Measurements from ENCODE around the gene HTR5A. TPM values are rescaled to one million over a fixed set of nuclear protein-coding genes. Genes with fewer than 3 reads are reported as not detected.
A peak's percentile ranks its signal among the peaks of the same experiment; 100 is the strongest.
"Not testable (repeated sequence)": the region's sequence is repeated elsewhere in the genome, so short reads cannot be mapped to it uniquely, and the experiment has no call there.

Gene HTR5A
- 0.62 TPM for total RNA-seq

DNA sequence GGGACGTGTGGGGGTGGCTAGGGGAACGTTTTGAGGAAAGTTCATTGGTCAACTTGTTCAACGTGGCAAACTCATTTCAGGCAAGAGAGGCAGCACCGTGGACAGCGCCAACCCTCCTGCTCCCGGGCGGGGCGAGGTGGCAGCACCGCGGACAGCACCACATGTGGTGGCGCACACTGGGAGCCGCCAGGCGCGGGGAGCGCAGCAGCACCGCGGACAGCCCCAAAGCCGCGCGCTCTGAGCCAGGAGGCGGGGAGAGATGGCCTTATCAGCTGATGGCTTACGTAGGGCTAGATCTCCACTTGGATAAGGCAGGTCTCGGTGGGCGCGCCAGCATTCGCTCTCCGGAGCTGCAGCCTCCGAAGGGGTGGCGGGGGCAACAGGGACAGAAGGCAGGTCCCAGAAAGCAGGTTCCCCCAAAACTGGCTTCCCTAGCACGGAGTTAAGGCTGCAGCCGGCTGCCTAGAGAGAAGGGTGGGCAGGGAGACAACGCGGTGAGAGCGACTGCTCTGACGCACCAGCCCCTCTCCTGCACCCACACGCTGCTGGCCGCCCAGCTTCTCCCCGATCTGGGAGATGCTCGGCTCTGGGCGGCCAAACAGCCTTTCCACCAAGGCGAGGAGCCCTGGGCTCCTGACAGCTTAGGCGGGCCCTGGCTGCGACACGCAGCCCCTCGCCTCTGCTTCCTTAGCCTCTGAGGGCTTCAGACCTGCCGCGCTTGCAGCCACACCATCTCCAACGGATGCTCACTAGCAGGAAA is at the start of gene HTR5A:
Gene HTR5A, plus strand, starts transcription at position 333 of the 760 bp plus-strand sequence. CDS start 576 bp downstream, outside the sequence.
- DNase-seq, result peak; percentile 69

DNA sequence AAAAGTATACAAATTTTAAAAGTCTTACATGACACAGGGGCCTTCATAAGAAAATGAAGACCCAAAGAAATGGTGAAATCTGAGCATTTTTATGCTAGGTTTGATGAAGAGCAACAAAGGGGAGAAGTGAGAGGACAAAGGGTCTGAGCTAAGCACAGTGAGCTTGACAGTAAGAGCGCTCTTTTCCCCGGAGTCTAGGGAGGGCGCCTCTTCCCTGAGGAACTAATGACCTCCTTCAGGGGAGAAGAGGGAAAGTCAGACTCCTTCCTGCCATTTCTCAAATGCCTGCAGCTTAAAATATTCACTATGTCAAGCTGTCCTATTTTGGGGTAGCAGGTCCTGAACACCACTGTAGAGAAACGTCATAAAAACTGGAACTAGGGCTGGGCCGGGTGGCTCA is 49.1 kb upstream of the HTR5A start:
- no peak for DNase-seq

DNA sequence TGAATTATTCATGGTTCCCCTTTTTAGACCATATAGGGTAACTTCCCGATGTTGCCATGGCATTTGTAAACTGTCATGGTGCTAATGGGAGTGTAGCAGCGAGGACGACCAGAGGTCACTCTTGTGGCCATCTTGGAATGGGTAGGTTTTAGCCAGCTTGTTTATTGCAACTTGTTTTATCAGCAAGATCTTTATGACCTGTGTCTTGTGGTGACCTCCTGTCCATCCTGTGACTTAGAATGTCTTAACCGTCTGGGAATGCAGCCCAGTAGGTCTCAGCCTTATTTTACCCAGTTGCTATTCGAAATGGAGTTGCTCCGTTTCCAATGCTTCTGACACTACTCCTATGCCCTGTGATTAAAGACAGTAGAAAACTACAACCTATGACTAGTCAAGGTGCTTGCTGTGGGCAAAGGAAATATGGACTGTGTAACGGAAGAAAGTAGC is 48.4 kb upstream of the HTR5A start:
- no peak for DNase-seq

DNA sequence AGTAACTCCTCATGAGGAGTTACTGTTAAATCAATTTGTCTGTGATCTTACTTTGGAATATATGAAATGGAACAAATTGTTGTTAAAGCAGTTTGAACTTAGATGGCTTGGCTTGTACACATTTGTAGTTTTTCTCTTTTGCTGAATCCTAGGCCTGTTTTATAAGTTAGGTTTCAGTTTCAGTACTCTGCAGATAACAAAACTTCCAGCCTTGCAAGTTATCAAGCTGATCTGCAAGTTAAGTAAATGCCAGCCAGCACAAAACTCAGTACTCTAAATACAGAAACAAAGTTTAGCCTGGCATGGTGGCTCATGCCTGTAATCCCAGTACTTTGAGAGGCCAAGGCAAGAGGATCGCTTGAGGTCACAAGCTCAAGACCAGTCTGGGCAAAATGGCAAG is 42.2 kb upstream of the HTR5A start:
- DNase-seq, result no peak

DNA sequence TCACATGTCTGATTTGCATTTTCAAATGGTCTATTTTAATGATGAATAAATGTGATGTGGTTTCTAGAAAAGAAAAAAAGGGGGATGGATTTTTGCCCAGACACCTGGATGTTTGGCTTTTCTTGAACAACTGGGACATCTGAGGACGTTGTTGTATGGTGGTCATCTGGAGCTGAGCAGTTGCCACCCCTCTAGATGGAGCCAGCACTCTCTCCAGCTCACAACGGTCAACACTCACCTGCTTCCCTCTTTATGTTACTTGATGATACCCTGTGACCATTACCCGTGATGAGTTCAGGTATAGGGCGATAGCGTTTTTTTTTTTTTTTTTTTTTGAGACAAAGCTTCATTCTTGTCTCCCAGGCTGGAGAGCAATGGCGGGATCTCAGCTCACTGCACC is 37.1 kb upstream of the HTR5A start:
- DNase-seq, result no peak

DNA sequence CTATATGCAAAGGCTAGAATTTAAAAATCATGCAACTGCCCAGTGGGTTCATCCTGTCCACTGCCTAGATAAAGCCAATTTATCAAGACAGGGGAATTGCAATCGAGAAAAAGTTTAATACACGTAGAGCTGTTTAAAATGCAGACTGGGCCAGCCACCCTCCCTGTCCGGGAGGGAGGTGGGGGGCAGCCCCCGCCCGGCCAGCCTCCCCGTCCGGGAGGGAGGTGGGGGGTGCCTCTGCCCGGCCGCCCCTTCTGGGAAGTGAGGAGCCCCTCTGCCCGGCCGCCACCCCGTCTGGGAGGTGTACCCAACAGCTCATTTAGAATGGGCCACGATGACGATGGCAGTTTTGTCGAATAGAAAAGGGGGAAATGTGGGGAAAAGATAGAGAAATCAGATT is 35.6 kb upstream of the HTR5A start:
- DNase-seq, result not testable (repeated sequence)

DNA sequence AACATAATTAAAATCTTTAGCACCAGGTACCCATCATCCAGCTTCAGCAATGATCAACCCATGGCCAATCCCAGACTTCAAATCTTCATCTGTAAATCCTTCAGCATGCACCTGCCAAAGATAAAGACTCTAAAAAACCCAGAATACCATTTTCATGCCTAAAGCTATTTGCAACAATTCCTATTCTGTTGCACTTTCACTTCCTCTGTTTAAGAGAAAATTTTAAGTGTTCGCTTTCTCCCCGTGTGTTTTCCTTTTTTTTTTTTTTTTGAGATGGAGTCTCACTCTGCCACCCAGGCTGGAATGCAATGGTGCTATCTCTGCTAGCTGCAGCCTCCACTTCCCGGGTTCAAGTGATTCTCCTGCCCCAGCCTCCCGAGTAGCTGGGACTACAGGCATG is 31.8 kb upstream of the HTR5A start:
- DNase-seq, result no peak

GRCh38 chr7:155043756-155044155 is 26.4 kb upstream of the HTR5A start:
- DNase-seq, result no peak

DNA sequence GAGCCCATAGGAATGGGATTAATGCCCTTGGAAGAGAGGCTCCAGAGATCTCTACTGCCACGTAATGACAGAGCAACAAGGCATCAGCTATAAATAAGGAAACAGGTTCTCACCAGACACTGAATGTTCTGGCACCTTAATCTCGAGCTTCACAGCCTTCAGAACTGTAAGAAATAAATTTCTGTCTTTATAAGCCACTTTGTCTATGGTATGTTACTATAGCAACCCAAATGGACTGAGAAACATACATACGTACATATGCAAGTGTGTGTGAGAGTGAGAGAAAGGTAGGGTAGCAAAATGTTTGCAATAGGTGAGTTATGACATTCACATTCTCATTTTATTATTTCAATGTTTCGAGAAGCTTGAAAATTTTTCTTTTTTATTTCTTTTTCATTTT is 22.1 kb upstream of the HTR5A start:
- no peak for DNase-seq

GRCh38 chr7:155051355-155051754 is 18.8 kb upstream of the HTR5A start:
- DNase-seq, result no peak

DNA sequence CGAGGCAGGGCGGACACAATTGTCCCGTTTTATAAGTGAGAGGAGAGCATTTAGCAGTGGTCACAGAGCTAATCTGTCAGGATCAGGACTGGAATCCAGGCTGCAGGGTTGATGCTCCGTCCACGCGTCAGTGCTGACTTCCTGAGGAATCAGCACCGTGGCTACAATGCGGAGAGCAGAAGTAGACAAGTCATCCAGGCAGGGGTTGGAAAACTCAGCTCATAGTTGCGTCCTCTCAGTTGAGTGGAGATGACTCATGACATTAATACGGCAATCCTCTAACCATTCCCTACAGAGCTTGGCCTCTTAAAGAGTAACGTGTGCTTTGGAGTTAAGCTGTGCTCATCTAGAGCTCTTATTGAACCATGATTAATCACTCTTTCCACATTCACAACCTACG is 17.1 kb upstream of the HTR5A start:
- DNase-seq, result no peak

DNA sequence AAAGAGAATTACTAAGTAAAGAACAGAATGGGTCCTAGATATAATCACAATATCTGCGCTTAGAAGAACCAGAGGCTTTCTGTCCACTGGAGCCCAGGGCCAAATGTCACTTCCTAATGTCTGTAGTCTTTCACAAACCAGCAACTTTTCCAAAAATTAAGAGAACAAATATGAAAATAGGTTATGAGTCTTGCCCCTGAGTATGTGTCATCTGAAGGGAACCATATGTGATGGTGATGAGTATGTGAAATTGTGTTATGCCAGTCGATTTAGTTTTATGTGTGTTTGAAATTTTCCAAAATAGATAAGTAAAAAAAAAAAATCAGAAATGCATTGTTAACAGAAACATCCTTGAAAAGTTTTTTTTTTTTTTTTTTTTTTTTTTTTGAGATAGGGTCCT is 15.4 kb upstream of the HTR5A start:
- DNase-seq, result no peak

GRCh38 chr7:155057076-155057475 is 13.0 kb upstream of the HTR5A start:
- no peak for DNase-seq

DNA sequence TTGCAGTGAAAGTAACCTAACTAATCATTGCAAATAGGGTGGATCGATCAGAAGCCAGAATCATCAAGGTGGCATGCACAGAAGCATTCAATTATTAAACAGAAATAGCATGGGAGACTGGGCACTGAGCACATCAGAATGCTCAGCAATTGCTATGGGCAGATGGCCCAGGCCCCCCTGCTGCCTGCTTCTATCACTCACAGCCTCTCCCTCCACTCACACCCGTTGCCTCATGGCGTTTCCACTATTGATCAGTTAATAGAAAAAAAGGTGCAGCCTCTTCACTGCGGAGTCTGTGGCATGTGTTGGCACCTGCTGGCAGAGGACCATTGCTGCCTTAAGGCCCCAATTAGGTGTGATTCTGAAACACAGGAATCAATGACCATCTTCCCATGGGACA is 11.2 kb upstream of the HTR5A start:
- DNase-seq, result no peak

DNA sequence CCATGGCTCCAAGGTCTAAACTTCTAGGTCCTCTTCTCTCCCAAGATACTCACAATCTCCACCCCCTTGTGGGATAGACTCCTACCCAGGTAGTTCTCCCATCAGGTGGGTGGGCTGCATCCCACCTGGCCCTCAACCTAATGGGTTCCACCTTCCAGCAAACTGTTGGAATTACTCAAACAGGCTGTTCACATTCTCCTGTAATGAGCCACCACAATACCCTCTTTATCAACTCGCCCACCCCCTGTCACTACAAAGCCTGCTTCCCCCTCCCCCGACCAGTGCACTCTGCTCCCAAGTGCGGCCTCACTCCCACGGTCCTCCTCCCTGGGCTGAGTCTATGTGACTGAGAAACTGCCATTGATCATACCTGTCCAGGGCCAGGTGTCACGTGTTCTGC is 10.4 kb upstream of the HTR5A start:
- DNase-seq, result no peak

DNA sequence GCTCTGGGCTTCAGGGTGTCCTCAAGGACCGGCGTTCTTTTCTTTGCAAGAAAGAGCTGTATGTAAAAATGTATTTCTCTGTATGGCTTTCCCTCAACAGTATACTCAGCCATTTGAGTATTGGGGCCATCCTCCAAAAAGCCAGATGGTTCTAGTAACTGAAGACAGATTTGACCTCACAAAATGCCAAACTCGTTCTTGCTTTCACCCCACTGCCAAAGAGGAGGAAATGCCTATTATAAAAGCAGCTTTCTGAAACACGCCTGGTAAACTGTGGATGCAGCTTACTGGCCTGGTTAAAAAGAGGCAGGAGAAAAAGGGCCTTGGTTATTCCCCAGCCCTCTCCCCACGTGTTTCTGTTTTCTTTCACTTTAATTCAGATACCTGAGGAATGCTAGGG is 7.7 kb upstream of the HTR5A start:
- no peak for DNase-seq

DNA sequence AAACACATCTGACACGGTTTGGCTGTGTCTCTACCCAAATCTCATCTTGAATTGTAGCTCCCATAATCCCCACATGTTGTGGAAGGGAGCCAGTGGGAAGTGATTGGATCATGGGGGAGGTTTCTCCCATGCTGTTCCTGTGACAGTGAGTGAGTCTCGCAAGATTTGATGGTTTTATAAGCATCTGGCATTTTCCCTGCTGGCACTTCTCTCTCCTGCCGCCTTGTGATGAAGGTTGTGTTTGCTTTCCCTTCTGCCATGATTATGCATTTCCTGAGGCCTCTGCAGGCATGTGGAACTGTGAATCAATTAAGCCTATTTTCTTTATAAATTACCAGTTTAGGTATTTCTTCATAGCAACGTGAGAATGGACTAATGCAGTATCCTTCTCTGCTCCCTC is 5.9 kb upstream of the HTR5A start:
- DNase-seq, result no peak

- DNase-seq, result no peak
These were observed 3.6 kb upstream of the HTR5A start for GRCh38 chr7:155066417-155066950.

DNA sequence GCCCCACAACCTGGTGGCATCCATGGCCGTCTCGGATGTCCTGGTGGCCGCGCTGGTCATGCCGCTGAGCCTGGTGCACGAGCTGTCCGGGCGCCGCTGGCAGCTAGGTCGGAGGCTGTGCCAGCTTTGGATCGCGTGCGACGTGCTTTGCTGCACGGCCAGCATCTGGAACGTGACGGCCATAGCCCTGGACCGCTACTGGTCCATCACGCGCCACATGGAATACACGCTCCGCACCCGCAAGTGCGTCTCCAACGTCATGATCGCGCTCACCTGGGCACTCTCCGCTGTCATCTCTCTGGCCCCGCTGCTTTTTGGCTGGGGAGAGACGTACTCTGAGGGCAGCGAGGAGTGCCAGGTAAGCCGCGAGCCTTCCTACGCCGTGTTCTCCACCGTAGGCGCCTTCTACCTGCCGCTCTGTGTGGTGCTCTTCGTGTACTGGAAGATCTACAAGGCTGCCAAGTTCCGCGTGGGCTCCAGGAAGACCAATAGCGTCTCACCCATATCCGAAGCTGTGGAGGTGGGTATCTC is 1.1 kb downstream of the HTR5A start:
- no peak for DNase-seq

GRCh38 chr7:155071916-155072571 is 1.9 kb downstream of the HTR5A start:
- DNase-seq, result no peak

DNA sequence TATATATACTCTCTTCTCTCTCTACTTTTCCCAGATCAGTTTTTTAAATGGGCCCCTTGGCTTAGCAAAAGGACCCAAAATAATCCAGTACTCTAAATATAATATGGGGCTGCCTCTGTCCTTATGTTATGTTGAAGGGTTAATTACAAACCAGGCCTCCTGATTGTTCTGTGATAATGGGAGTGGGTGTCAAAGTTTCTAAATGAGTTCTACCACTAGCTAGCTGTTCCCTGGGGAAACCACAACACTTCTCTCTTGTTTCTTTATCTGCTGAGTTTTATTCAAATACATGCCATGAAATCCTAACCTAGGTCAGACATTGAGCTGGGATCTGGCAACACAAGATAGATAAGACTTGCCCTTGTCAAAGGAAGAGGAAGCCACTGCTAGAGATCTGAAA is 3.8 kb downstream of the HTR5A start:
- no peak for DNase-seq

DNA sequence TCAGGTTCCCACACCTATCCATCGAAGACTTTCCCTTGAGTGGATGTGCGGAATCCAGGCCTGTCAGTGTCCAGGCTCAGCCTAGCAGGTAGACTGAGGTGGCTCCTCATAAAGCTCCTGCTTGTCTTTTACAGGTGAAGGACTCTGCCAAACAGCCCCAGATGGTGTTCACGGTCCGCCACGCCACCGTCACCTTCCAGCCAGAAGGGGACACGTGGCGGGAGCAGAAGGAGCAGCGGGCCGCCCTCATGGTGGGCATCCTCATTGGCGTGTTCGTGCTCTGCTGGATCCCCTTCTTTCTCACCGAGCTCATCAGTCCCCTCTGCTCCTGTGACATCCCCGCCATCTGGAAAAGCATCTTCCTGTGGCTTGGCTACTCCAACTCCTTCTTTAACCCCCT is 13.9 kb downstream of the HTR5A start:
- no peak for DNase-seq

GRCh38 chr7:155084969-155085368 is 14.8 kb downstream of the HTR5A start:
- DNase-seq, result no peak

GRCh38 chr7:155090684-155091083 is 20.6 kb downstream of the HTR5A start:
- DNase-seq, result no peak
